Spleen (tissue), 7 donors: Measurements from ENCODE around the gene CSF2.

ENCODE experiments used
- POLR2AphosphoS5 ChIP-seq, 3 donors: sonication (generic); formaldehyde crosslinking; IDR thresholded peaks; one replicate each; pipeline ENCODE4 v1.5.1; 2017; ENCODE audit warnings: antibody characterized with exemption in 3 of 3
- TF ChIP-seq, protein P1 (sequence below), 11 experiments: fragments of 200-600 bp in 7 of 11; fragments of 450-650 bp in 4 of 11; sonication (generic) in 4 of 11; IDR thresholded peaks in 8 of 11; conservative IDR thresholded peaks in 3 of 11; 1 replicate in 7 of 11; 2 replicates in 4 of 11; pipeline versions ENCODE4 v1.4.0 to v1.8.0; 2016 to 2021; ENCODE audit warnings: antibody characterized with exemption in 11 of 11, inconsistent platforms in 4 of 11, mild to moderate bottlenecking in 1 of 11
- donor health status: DM: no; HTN: no; CAD: no; lungs with moderate emphysema.
- donor health status: DM: no; HTN: no; CAD: no.
- donor health status: DM: no; HTN: no; CAD: no.

DNA sequence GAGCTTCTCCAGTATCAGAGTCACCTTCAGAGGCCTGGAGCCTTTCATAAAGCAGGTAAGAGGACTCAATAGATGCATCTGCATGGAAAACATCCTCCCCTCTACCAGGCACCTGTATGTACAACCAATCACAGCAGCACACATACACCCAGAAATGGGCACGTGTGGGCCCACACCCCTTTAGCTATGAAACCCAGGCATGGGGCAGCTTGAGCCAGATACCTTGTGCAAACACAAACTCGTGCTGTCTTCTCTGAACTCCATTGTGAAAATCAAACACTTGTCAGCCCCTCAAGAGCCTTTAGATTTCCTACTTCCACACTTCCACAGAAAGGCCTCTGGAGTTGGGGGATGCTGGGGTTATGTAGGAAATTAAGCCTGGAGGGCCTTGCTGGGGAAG is 1.1 kb upstream of the CSF2 start:
- TF ChIP-seq, protein P1, sequence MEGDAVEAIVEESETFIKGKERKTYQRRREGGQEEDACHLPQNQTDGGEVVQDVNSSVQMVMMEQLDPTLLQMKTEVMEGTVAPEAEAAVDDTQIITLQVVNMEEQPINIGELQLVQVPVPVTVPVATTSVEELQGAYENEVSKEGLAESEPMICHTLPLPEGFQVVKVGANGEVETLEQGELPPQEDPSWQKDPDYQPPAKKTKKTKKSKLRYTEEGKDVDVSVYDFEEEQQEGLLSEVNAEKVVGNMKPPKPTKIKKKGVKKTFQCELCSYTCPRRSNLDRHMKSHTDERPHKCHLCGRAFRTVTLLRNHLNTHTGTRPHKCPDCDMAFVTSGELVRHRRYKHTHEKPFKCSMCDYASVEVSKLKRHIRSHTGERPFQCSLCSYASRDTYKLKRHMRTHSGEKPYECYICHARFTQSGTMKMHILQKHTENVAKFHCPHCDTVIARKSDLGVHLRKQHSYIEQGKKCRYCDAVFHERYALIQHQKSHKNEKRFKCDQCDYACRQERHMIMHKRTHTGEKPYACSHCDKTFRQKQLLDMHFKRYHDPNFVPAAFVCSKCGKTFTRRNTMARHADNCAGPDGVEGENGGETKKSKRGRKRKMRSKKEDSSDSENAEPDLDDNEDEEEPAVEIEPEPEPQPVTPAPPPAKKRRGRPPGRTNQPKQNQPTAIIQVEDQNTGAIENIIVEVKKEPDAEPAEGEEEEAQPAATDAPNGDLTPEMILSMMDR (IDR thresholded peaks at IDR 0.05 in 8 of 11, conservative IDR thresholded peaks at IDR 0.05 in 3 of 11), result no peak
- TF ChIP-seq POLR2AphosphoS5 (IDR thresholded peaks at IDR 0.05), result no peak
